ENCODE results near the gene NFE2L3.

DNA sequence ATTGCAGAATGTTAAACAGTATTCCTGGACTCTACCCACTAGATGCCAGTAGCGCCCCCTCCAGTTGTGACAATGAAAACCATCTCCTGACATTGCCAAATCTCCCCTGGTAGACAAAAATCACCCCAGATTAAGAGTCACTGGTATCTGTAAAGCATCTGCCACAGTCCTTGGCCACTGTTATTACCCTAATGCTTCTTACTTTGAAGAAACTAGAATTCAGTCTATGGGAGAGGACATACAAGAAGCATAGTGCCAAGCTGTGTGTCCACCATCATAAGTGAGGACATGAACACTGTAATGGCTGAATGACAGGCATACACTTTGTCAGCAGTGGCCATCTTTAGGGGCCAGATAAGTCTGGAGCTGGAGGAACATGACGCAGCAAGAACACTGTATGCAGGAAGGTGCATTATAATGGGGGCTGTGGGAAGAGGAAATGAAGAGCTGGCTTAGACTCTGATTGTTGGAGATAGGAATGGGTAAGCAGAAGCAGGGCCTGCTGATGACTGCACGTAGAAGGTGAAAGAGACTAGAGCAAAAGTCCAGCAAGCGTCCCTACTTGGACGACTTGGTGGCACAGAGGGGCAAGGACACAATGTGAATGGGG lies 82.0 kb downstream of the NFE2L3 start:
- no peak for TF ChIP-seq POLR2AphosphoS5 (IDR thresholded peaks at IDR 0.05; ENCODE audit: low read depth, low read length)
- no peak for TF ChIP-seq POLR2A (IDR thresholded peaks at IDR 0.05; ENCODE audit: low read depth, low read length)
- no peak for TF ChIP-seq PAX5 (IDR thresholded peaks at IDR 0.05; ENCODE audit: insufficient read depth, low read length, severe bottlenecking)
- TF ChIP-seq TAF1 (IDR thresholded peaks at IDR 0.05; ENCODE audit: low read depth, low read length): no peak
- no peak for TF ChIP-seq SPI1 (IDR thresholded peaks at IDR 0.05; ENCODE audit: low read depth, low read length)
- TF ChIP-seq POU2F2 (IDR thresholded peaks at IDR 0.05; ENCODE audit: low read depth, low read length): no peak

Measured in GM12891 (cell line).